ENCODE results near the gene PLA2G4E. TPM values are rescaled to one million over a fixed set of nuclear protein-coding genes. Genes with fewer than 3 reads are reported as not detected.

Gene PLA2G4E
- total RNA-seq, 4 donors from 2014 or later, result 0.12 TPM; not detected in 3

DNA sequence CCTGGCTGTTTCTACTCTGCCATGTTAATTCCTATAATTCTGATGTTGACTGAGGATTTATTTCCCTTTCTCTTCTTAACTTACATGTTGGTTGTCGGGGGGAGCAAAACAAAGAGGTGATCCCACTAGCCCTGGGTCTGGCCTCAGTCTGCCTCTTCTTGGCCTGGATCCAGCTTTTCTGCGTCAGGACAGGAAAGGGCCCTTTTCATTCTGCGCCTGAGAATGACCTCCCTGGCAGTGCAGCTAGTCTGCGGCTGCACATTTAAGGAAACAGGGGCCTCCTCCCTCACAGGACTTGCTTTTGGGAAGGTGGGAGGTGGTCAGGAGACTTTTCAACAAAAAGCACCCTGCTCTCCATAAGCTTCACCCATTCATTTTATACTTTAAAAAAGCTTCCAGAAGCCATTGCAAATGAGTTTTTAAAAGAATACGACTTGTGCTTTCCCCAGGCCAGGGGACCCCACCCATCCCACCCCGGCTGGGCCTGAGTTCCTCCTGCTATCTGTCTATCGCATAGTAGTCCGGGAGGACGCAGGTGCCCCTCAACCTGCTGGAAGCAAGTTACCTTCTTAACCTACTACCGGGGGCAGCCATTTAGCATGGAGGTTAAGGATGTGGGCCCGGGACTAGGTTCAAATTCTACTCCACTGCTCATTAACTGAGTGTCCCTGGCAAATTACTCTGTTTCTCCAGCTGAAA is 27.2 kb downstream of the PLA2G4E start:
- TF ChIP-seq, protein P1, sequence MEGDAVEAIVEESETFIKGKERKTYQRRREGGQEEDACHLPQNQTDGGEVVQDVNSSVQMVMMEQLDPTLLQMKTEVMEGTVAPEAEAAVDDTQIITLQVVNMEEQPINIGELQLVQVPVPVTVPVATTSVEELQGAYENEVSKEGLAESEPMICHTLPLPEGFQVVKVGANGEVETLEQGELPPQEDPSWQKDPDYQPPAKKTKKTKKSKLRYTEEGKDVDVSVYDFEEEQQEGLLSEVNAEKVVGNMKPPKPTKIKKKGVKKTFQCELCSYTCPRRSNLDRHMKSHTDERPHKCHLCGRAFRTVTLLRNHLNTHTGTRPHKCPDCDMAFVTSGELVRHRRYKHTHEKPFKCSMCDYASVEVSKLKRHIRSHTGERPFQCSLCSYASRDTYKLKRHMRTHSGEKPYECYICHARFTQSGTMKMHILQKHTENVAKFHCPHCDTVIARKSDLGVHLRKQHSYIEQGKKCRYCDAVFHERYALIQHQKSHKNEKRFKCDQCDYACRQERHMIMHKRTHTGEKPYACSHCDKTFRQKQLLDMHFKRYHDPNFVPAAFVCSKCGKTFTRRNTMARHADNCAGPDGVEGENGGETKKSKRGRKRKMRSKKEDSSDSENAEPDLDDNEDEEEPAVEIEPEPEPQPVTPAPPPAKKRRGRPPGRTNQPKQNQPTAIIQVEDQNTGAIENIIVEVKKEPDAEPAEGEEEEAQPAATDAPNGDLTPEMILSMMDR (IDR thresholded peaks at IDR 0.05), result no peak
- DNase-seq (ENCODE audit: low spot score) (peak; percentile 8), ATAC-seq (ENCODE audit: low FRiP score) (no peak)

GRCh38 chr15:41992803-41993190 is 28.0 kb downstream of the PLA2G4E start:
- TF ChIP-seq, protein P1 (IDR thresholded peaks at IDR 0.05), result no peak
- DNase-seq (ENCODE audit: low spot score), result peak; percentile 0
- ATAC-seq (ENCODE audit: low FRiP score), result no peak

- ATAC-seq (ENCODE audit: low FRiP score) (no peak), DNase-seq (ENCODE audit: low spot score) (peak; percentile 17)
- TF ChIP-seq, protein P1 (IDR thresholded peaks at IDR 0.05), result no peak
Observed at GRCh38 chr15:41992151-41992802, 28.6 kb downstream of the PLA2G4E start.

GRCh38 chr15:41990691-41991090 is 30.2 kb downstream of the PLA2G4E start:
- DNase-seq (ENCODE audit: low spot score) (no peak), ATAC-seq (ENCODE audit: low FRiP score) (no peak)
- TF ChIP-seq, protein P1 (IDR thresholded peaks at IDR 0.05), result no peak

GRCh38 chr15:41990243-41990605 is 30.6 kb downstream of the PLA2G4E start:
- ATAC-seq (ENCODE audit: low FRiP score) (no peak), DNase-seq (ENCODE audit: low spot score) (peak; percentile 8)
- TF ChIP-seq, protein P1 (IDR thresholded peaks at IDR 0.05), result no peak

DNA sequence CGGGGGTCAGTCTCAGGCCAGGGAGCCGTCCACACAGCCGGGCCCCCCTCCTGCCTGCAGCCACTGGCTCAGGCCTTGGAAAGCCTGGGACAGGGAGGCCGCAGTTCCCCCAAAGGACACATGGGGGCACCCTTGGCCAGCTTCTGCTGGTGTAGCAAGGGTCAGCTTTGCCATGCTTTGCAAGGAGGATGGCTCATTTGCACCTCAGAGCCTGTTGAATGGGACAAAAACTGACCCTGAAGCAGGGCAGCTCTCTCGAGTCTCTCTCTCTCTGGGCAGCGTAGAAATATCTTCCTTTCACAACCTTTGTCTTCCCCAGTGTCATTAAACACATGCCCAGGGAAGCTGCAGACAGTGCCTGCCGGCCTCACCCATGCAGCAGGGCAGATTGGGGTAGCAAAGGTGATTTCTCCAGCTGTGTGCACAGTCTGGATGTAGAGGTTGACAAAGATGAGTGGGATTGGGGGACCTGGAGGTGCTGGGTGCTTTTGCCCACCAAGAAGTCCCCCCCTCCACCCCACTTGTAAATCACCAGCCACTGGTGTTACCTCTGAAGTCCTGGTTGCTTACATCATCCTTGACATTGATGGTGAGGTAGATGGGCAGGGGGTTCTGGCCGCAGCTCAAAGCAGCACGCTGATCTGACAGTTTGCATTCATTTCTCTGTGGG is 31.1 kb downstream of the PLA2G4E start:
- peak; percentile 74 for ATAC-seq (ENCODE audit: low FRiP score)
- TF ChIP-seq, protein P1 (IDR thresholded peaks at IDR 0.05), result peak in 1 of 3 donors; percentile 81

More for the DNA sequence above, 31.1 kb downstream of the PLA2G4E start:
- peak; percentile 78 for DNase-seq (ENCODE audit: low spot score)

Measured in omental fat pad (tissue), 4 donors.